AG04449 (cell line): ENCODE measurements around the gene PITX1.
"Not testable (repeated sequence)": the region's sequence is repeated elsewhere in the genome, so short reads cannot be mapped to it uniquely, and the experiment has no call there.

ENCODE experiments used
- CTCF ChIA-PET: fragments of 350-600 bp; formaldehyde crosslinking; extraction: SDS; loops from one replicate; lab custom pipeline; 2021; ENCODE audit warnings: antibody characterized with exemption; lab: Yijun Ruan, JAX
- POLR2A ChIA-PET: fragments of 400-600, 350-600 bp; formaldehyde crosslinking; extraction: SDS; loops from one replicate; lab custom pipeline; 2020; ENCODE audit warnings: antibody characterized with exemption, inconsistent platforms; lab: Yijun Ruan, JAX
- DNase-seq: peaks from one replicate; pipeline ENCODE4 v3.0.0-alpha.2; 2010; ENCODE audit warnings: low read depth, low spot score
- H3K4me3 ChIP-seq: 2 replicates; pipeline ENCODE4 v1.5.1; 2011; ENCODE audit warnings: low read depth, mild to moderate bottlenecking, control low read depth, low read length
- CTCF ChIP-seq: IDR thresholded peaks from one replicate; pipeline ENCODE4 v1.5.1; 2011; ENCODE audit warnings: mild to moderate bottlenecking, moderate library complexity, low read length, control low read depth, inconsistent platforms; ENCODE audit not compliant: insufficient read depth; ENCODE audit errors: missing control alignments

PITX1 gene

GRCh38 chr5:134997015-134997414 is 37.0 kb downstream of the PITX1 start:
- ChIA-PET POLR2A (no interaction called here), CTCF (no interaction called here)

DNA sequence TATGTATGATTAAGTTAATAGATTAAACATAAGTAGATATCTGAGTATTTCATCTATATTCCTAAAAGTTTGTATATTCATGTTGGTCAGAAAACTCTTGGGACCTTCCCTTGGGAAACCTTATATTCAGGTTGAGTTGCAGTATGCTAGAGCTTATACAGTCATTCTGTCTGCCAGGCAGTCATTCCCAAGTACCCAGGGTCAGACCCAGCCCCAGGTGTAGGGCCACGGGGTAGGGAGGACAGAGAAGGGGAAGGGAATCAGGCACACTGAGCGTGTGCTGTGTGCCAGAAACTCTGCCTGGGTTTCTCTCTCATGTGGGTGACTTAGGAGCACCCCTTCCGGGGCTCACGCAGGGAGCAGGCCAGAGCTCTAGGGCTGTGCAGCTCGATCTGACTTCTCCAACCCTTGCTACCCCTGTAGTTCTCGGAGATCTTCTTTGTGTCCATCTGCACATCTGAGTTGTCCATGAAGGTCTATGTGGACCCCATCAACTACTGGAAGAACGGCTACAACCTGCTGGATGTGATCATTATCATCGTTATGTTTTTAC is 38.1 kb downstream of the PITX1 start:
- POLR2A ChIA-PET = no interaction called here
- no peak overlapping the region for H3K4me3 ChIP-seq
- CTCF ChIA-PET = interaction anchor here (0.9 to 1.1 kb wide), 2 partner anchors 15 to 195 kb away, joined by 3 to 4 read pairs; no protein-coding TSS in a partner anchor
- TF ChIP-seq CTCF = no peak
- DNase-seq = no peak

More at GRCh38 chr5:134997015-134997414, 37.0 kb downstream of the PITX1 start:
- TF ChIP-seq CTCF = no peak
- no peak overlapping the region for H3K4me3 ChIP-seq
- DNase-seq = no peak

- CTCF ChIA-PET = no interaction called here
- POLR2A ChIA-PET = no interaction called here
- no peak for TF ChIP-seq CTCF
- H3K4me3 ChIP-seq = no peak overlapping the region
- no peak for DNase-seq
Measured at GRCh38 chr5:134994560-134995156, 39.4 kb downstream of the PITX1 start.

DNA sequence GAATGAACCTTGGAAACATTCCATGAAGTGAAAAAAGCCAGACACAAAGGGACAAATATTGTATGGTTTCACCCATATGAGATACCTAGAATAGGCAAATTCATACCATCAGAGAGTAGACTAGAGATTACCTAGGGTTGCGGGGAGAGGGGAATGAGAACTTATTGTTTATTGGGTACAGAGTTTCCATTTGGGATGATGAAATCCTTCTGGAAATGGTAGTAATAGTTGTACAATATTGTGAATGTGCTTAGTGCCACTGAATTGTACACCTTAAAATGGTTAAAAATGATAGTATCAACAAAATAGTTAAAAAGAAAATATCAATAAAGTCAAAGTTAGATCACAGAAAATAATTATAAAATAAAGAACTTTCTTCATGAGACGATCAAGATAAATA is 40.9 kb downstream of the PITX1 start:
- no peak overlapping the region for H3K4me3 ChIP-seq
- POLR2A ChIA-PET = no interaction called here
- no peak for TF ChIP-seq CTCF
- CTCF ChIA-PET = no interaction called here
- DNase-seq = no peak

DNA sequence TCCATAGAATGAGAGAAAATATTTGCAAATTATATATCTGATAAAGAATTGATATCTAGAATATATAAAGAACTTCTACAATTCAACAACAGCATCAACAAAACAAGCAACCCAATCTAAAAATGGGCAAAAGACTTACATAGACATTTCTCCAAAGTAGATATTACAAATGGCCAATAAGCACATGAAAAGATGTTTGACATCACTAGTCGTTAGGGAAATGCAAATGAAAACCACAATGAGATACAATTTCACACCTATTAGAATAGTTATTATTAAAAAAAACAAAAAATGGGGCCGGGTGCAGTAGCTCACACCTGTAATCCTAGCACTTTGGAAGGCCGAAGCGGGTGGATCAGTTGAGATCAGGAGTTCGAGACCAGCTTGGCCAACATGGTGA is 41.9 kb downstream of the PITX1 start:
- ChIA-PET POLR2A (no interaction called here), CTCF (no interaction called here)
- no peak for TF ChIP-seq CTCF
- DNase-seq = no peak
- H3K4me3 ChIP-seq = no peak overlapping the region

DNA sequence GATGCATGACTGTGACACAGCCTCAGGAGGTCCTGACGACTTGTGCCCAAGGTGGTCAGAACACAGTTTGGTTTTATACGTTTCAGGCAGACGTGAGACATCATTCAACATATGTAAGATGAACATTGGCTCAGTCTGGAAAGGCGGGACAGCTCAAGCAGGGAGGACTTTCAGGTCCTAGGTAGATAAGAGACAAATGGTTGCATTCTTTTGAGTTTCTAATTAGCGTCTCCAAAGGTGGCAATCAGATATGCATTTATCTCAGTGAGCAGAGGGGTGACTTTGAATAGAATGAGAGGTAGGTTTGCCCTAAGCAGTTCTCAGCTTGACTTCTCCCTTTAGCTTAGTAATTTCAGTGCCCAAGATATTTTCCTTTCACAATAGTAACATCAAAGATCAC is 43.8 kb downstream of the PITX1 start:
- POLR2A ChIA-PET, H3K4me3 ChIP-seq, DNase-seq: not testable (repeated sequence)

More for the DNA sequence above, 43.8 kb downstream of the PITX1 start:
- CTCF ChIA-PET = not testable (repeated sequence)
